HG03521 (cell line): ENCODE measurements around the gene EFR3B.
"Not testable (repeated sequence)": the region's sequence is repeated elsewhere in the genome, so short reads cannot be mapped to it uniquely, and the experiment has no call there.

Experiments
- ATAC-seq: cut with Tn5 transposase; IDR thresholded peaks from one replicate; pipeline ENCODE4 v1.9.1; 2021; ENCODE audit warnings: mild to moderate bottlenecking, moderate library complexity; ENCODE audit not compliant: unreplicated experiment

EFR3B gene

DNA sequence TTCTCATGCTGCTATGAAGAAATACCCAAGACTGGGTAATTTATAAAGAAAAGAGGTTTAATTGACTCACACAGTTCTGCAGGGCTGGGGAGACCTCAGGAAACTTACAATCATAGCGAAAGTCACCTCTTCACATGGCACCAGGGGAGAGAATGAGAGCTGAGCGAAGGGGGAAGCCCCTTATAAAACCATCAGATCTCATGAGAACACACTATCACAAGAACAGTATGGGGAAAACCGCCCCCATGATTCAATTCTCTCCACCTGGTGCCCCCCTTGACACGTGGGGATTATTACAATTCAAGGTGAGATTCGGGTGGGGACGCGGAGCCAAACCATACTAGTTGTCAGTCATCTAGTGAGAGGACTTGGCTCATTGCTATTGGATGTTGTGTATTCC is 60.5 kb downstream of the EFR3B start:
- not testable (repeated sequence) for ATAC-seq

DNA sequence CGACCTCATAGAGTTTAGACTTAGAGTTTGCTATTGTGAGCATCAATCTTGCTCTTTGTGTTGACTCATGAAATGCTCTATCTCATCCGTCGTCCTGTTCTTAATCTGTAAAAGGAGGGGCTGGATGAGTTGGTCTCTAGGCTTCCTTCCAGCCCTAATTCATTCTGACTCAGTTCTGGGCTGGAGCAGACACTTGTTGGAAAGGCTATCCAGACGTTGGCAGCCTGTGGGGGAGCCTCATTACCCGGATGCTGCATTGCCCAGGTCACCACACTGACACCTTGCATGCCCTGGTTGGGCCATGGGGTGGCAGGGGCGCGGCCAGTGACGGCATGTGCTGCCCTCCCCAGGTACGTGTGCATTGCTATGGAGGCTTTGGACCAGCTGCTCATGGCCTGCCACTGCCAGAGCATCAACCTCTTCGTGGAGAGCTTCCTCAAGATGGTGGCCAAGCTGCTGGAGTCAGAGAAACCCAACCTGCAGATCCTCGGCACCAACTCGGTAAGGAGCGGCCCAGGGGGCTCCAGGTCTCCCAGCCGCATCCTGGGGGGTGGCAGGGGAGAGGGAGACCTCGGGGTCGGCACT is 61.5 kb downstream of the EFR3B start:
- no peak for ATAC-seq

DNA sequence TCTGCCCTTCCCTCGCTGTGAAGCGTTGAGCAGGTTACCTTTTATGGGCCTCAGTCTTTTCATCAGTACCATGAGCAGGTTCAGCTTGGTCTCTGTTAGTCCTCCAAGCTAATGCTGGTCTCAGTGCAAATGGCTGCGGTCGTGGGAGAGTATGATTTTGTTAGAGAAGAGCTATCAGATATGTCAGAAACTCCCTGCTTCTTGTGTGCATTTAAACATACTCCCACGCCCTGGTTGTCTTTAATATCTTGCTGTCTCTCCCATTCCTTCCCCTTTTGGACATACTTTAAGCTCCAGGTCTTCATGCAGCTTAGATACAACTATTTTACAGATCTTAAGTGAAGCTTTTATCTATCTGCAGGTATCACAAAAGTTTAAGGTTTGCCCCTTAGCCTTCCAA is 62.9 kb downstream of the EFR3B start:
- ATAC-seq: no peak

DNA sequence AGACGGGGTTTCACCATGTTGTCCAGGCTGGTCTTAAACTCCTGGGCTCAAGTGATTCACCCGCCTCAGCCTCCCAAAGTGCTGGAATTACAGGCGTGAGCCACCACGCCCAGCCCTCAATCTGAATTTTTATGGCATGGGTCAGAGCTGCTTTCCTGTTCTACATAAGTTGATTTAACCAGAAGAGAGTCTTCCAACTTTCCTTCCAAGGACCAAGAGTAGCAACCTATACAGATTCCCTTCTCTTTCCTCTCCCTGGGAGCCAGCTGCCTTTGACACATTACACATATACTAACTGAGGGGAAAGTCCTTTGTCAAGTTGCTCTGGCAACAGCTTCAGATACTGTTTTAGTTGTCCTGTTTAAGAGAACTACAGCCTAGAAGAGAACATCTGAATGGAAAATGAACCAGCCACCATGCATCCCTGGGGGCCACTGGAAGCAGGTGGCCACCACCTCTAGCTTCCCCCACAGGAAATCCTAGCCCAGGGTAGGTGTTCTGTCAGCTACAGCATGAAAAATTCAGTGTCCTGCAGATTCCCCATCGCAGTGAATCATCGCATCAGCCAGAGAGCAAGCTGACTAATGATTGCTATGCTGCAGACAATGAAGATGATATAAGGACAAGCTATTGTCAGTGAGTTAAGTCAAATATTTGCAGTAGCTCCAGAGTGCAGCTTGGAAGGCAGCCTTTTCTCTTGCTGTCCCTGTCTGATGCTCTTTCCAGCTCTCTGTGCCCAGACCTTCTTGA is 63.6 kb downstream of the EFR3B start:
- ATAC-seq: no peak

DNA sequence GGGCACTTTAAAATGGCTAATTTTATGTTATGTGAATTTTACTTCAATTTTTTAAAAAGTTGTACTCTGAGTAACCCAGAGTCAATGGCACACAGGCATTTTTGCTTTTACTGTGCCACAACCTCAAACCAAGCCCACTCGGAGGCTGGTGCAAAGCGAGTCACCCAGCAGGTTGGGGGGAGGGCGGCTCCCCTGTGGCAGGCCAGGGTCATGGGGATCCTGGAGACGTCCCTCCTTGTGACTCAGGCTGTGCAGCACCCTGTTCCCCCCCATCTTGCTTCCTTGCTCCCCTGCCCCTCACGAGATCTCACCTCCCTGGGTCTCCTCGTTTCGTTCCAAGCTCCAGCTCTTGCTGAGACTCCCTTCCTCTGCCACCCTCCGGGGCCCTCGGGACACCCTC is 67.9 kb downstream of the EFR3B start:
- no peak for ATAC-seq

DNA sequence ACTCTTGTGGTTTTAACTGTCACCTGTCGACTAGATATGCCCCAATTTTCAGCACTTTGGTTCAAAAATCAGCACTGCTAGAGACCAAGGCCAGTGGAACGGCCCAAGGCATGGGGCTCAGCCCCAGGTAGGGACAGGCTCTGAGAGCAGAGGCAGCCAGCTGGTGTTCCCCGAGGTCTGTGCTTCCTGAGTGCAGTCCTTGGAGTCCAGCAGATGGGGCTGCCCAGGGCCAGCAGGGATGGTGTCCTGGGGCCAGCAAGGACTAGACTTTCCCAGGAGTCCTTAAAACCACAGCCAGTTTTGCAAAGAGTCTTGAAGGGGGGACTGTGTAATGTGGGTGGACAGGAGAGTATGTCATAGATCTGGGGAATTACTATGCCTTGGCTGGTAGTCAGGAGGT is 70.2 kb downstream of the EFR3B start:
- no peak for ATAC-seq

DNA sequence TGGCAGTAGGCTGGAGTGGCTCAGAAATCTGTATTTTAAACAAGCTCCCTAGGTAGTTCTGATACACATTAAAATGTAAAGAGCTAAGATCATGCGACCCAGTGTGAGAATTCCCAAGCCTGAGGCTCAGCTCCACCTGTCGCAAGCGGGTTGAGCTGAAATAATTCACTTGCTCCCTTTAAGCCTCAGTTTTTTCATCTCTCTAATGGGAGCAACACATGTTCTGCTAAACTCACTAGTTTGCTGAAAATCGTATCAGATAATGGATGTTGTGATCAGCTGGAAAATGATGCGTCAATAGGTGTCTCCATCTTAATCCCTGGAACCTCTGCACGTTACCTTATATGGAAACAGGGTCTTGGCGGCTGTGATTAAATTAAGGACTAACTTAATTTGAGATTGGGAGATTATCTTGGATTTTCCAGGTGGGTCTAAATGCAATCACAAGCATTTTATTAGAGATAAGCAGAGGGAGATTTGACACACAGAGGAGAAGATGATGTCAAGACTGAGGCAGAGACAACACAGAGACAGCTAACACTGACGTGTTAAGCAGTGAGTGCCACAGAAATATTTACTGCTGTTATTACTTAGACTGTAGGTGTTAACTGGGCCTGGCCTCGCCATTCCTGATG is 73.5 kb downstream of the EFR3B start:
- no peak for ATAC-seq

DNA sequence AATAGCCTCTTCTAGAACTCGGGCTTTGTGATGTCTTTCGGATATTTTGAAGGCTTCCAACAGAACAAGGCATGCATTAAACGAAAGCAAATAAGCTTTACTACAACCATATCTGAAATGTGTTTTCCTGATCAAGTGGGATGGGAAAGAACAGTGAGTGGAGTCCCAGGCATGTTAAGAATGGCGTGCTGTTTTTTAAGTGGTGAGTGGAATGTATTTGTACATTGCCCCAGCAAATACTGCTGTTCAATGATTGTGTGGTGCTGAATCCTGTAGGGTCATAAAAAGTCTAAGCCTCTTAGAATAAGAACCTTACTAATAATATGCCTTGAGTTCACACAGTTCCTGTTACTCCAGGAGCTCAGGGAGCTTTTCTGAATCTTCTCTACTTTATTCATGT is 74.0 kb downstream of the EFR3B start:
- no peak for ATAC-seq

DNA sequence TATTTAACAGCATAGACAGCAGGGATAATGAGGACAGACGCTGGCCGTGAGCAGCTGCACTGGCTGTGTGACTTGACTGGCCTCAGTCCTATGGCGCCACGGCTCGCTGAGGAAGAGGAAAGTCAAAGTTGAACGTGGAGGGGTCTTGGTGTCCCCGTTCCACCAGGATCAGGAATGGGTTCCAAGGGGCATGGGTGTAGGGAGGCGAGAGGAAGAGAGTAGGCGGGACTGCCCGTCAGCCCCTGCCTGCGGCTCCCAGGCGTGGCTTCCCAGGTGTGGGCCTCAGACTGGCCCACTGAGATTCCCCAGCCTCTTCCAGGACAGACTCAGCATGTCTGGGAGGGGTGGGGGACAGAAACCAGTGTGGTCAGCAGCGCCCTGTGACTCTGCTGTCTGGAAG is 75.1 kb downstream of the EFR3B start:
- ATAC-seq: no peak

DNA sequence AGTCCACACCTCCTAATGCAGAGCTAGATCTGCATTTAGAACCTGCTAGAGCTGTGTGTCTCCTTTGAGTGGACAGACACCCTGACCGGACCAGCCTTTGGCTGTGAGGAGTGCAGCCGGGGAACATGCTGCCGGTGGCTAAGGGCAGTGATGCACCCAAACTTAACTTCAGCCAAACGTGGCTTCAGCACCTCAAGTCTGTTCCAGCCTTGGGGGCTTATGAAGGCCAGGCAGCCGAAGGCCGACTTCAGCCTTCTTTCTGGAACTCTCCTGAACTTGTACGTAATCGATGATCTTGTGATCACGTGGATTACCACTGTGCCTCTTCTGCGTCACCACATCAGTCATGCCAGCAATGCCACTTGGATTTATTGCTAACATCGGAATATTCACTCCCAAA is 77.4 kb downstream of the EFR3B start:
- no peak for ATAC-seq

DNA sequence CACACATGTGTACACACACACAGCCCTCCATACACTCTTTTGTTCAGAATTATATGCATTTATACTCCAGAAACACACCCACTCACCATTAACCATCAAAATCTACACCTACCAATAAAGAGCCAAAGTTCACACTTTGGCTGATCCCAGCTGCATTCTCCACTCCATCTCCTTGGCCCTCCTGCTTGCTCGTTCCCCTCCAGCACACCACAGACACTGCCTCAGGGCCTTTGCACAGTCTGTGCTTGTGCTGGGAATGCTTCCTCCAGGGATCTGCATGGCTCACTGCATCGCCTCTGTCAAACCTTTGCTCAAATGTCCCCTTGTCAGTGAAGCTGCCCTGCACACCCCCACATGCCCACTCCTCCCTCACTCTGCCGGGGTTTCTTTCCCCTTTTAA is 80.5 kb downstream of the EFR3B start:
- ATAC-seq: no peak

DNA sequence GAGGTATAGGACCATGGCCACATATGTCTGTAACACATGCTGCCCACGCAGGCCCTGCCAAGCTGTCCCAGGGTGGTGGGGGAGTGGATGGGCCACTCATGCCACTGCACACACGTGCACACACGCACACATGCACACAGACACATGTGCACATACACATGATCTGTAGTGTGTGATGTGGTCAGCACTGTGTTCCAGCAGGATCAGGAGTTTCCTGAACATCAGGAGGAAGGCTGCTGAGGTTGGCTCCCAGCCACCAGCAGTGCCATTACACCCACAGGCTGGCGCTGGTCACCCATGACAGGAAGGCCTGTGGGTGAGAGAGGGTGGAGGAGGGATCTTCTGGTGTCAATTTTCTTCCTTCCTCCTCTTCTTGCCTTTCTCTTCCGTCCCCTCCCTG is 81.8 kb downstream of the EFR3B start:
- no peak for ATAC-seq

DNA sequence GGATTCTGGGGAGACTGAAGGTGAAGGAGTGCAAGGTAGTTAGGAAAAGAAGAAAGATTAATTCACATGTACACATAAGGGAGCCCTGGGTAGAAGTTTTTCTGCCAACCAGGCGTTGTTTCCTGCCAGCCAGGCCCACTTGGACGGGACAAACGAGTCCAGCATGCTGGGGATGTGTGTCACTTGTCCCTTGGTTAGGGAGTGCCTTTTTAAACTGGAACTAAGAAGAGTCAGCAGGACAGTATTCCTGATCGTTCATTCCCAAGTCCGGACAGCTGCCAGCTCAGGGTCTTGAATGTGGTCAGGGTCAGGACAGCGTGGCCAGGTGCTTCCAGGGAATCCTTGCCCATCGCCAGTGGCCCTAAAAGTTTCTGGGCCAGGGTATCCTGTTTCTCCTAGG is 83.3 kb downstream of the EFR3B start:
- no peak for ATAC-seq

DNA sequence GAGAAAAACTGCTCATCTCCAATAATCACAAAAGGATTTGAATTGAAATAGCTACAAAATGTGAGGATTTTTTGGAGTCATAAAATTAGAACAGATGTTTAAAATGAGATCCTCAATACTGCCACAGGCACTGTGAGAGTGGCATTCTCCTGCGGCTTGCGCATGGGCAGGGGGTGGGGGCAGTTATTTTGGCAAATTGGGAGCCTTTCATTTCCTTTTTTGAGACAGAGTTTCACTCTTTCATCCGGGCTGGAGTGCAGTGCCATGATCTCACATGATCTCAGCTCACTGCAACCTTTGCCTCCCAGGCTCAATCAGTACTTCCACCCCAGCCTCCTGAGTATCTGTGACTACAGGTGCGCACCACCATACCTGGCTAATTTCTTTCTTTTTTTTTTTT is 84.1 kb downstream of the EFR3B start:
- no peak for ATAC-seq

DNA sequence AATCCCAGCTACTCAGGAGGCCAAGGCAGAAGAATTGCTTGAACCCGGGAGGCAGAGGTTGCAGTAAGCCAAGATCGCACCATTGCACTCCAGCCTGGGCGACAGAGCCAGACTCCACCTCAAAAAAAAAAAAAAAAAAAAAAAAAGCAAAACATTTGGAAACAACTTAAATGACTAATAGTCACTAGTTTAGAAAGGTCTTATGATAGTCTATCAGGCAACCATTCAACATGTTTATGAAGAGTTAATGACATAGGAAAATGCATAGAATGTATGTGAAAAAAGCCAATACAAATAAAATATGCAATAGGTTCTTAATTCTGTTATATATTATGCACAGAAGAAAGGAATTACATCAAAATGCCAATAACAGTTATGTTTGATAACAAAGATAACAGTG is 85.2 kb downstream of the EFR3B start:
- ATAC-seq: not testable (repeated sequence)

DNA sequence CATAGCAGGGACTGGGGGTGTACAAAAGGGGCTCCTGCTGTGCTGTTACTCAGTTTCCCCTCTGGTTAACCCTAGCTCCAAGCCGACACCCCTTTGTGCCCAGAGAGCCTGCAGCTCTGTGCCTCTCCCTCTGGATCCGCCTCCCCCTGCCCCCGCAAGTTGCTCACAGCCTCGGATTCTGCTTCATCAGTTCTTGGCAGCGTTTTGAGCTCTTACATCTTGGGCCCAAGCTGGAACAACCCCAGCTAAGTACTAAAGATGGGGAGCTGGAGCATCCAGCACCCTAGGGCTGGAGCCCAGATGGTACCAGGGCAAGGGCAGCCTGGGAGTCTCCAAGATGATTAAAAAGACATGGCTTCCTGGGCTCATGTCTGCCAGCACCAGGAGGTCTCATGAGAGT is 85.8 kb downstream of the EFR3B start:
- no peak for ATAC-seq

DNA sequence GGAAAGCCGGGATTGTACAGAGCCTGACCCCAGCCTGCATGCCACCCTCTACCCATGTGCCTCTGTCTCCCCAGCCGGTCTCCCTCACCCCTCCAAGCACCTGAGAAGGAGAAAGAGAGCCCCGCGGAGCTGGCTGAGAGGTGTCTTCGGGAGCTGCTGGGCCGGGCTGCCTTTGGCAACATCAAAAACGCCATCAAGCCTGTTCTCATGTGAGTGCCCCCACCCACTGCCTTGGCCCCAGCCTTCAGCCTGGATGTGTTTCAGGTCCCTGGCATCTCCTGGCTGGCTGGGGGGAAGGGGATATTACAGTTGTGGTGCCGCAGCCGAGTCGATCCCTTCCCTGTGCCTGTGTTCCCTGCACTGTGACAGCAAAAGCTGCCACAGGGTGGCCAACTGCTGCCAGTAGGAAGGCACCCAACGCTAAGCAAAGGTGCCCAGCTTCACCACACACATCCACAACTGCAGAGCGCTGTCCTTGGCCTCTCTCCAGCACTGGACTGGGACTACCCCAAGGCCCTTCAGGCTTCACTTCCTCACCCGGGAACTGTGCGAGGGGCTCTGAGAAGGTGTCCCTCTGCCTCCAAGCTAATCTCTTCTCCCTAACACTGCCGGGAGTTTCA is 88.1 kb downstream of the EFR3B start:
- no peak for ATAC-seq

DNA sequence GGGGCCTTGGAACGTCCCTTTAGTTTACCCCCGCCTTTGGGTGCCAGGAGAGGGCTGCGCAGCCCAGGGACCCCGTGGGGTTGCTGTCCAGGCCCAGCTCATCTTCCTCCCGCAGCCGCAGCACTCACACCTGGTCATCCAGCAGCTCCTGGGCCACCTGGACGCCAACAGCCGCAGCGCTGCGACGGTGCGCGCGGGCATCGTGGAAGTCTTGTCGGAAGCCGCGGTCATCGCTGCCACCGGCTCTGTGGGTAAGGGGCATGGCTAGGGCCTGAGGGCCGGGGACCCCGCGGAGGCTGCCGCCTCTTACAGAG is 89.3 kb downstream of the EFR3B start:
- no peak for ATAC-seq

DNA sequence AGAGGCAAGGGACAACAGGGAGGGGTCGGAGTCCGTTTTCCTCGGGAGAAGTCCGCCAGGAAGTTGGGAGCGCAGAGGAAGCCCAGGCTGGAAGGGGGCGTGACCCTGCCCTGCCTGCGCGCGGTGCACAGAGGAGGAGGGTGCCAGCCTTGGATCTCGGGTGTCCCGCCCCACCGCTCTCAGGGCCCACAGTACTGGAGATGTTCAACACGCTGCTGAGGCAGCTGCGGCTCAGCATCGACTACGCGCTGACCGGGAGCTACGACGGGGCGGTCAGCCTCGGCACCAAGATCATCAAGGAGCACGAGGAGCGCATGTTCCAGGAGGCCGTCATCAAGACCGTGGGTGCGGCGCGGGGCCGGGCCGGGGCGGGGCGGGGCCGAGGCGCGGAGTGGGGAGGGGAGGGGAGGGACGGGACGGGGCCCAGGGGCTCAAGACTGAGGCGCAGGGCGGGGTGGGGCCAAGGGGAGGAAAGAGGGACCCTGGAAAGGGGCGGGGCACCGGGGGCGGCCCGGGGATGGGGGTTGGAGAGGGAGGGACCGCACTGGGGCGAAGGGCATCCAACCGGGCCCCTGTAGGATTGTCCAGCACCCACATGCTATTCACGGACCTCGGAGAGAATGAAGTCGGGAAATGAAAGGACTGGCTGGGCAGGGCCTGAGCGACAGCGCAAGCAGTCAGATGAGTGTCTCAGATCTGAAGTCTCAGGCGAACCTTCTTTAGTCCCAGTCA is 89.9 kb downstream of the EFR3B start:
- ATAC-seq: no peak

DNA sequence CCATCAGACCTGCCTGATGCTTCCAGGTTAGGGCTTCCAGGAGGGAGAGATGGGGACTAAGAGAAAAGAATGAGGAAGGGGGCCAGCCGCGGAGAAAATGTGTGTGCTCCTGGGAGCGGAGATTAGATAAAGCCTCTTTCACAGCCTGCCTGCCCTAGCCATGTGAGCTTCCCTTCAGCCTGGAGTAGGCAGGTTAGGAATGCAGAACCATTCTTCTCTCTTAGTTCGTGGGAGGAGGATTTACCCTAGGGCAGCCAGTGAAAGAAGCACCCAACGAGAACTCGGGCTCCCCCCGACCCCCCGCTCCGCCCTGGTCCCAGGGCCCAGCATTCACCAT is 90.4 kb downstream of the EFR3B start:
- no peak for ATAC-seq

DNA sequence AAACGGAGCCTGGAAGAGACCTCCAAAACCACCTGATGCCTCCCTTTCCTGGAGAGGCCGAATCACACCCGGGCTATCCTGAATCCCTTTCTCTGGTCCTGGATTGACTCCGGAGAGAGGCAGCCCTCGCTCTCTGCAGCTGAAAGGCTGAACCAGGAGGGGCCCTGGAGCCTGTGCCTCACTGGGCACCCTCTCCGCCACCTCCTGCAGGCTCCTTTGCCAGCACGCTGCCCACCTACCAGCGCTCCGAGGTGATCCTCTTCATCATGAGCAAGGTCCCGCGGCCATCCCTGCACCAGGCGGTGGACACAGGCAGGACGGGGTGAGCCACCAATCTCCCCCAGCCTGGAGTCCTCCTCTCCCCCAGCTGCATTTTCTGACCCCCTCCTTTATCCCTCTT is 90.8 kb downstream of the EFR3B start:
- ATAC-seq: no peak

DNA sequence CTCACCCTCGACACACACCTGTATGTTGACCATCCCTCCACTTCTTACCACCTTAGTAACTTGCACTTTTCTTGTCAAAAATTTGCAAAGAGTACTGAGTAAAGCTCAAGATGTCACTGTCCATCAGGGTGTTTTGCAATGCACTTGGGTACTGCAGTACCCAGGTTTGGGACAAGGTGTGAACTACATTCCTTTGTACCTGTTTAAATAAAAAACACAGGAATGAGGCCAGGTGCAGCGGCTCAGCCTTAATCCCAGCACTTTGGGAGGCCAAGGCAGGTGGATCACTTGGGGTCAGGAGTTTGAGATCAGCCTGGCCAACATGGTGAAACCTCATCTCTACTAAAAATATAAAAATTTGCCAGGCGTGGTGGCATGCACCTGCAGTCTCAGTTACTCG is 98.7 kb downstream of the EFR3B start:
- ATAC-seq: not testable (repeated sequence)
